OCI-LY3 (cell line): Measurements from ENCODE around the gene SLC25A48.

ENCODE experiments used
- EZH2phosphoT487 ChIP-seq: fragments of 200-600 bp; shearing (Covaris generic); IDR thresholded peaks from 2 replicates; pipeline ENCODE4 v1.6.1; 2018; ENCODE audit warnings: antibody characterized with exemption, mixed run types, low read depth
- TF ChIP-seq, protein P1 (sequence below): fragments of 200-600, 300-600 bp; sonication (generic); IDR thresholded peaks from 2 replicates; pipeline ENCODE4 v1.5.1; 2014; ENCODE audit warnings: antibody characterized with exemption, low read length, low read depth

DNA sequence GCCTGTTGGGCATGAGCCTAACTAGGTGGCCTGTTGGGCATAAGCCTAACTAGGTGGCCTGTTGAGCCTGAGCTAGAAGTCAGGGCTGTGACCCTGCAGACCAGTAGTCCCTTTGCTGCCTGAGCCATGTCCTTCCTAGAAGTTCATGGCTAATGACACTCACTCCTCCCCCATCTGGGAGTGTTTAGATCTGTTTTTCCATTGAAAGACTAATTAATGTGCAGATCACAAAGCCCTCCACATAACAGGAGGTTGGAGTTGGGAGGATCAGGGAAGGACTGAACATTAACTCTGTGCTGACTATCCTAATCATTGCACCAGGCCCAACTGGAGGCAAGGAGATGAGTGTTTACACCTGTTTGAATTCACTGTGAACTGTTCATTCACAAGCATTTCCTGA, 27.6 kb downstream of the SLC25A48 start:
- TF ChIP-seq, protein P1, sequence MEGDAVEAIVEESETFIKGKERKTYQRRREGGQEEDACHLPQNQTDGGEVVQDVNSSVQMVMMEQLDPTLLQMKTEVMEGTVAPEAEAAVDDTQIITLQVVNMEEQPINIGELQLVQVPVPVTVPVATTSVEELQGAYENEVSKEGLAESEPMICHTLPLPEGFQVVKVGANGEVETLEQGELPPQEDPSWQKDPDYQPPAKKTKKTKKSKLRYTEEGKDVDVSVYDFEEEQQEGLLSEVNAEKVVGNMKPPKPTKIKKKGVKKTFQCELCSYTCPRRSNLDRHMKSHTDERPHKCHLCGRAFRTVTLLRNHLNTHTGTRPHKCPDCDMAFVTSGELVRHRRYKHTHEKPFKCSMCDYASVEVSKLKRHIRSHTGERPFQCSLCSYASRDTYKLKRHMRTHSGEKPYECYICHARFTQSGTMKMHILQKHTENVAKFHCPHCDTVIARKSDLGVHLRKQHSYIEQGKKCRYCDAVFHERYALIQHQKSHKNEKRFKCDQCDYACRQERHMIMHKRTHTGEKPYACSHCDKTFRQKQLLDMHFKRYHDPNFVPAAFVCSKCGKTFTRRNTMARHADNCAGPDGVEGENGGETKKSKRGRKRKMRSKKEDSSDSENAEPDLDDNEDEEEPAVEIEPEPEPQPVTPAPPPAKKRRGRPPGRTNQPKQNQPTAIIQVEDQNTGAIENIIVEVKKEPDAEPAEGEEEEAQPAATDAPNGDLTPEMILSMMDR = no peak
- TF ChIP-seq EZH2phosphoT487 = no peak
